HEK293 (cell line): Measurements from ENCODE around the gene ECM1.

Source experiments
- CTCF ChIP-seq: fragments of 450-650 bp; formaldehyde crosslinking; IDR thresholded peaks from 2 replicates; pipeline ENCODE4 v1.5.1; 2016; ENCODE audit warnings: missing biosample characterization, missing genetic modification characterization
- ZNF175 ChIP-seq: fragments of 450-650 bp; formaldehyde crosslinking; IDR thresholded peaks from 2 replicates; pipeline ENCODE4 v1.5.1; 2016; ENCODE audit warnings: missing biosample characterization, missing genetic modification characterization
- ZNF202 ChIP-seq: fragments of 450-650 bp; formaldehyde crosslinking; IDR thresholded peaks from 2 replicates; pipeline ENCODE4 v1.5.1; 2016; ENCODE audit warnings: missing biosample characterization, missing genetic modification characterization, borderline replicate concordance
- ZNF274 ChIP-seq, 2 experiments: fragments of 200-500 bp in 1 of 2; fragments of 450-650 bp in 1 of 2; sonication (Bioruptor generic) in 1 of 2; formaldehyde crosslinking in 1 of 2; IDR thresholded peaks; 2 replicates each; pipeline versions ENCODE4 v1.5.1 to v1.6.1; 2014 to 2016; ENCODE audit warnings: borderline replicate concordance in 1 of 2, inconsistent platforms in 1 of 2, low read length in 1 of 2, missing biosample characterization in 1 of 2, missing genetic modification characterization in 1 of 2
- ZNF394 ChIP-seq: fragments of 450-650 bp; formaldehyde crosslinking; IDR thresholded peaks from 2 replicates; pipeline ENCODE4 v1.5.1; 2016; ENCODE audit warnings: missing biosample characterization, missing genetic modification characterization, mild to moderate bottlenecking, moderate library complexity, borderline replicate concordance
- ZNF529 ChIP-seq: fragments of 450-650 bp; formaldehyde crosslinking; IDR thresholded peaks from 2 replicates; pipeline ENCODE4 v1.5.1; 2017; ENCODE audit warnings: missing genetic modification characterization, missing biosample characterization; ENCODE audit not compliant: insufficient replicate concordance
- ZNF558 ChIP-seq: fragments of 450-650 bp; formaldehyde crosslinking; IDR thresholded peaks from 2 replicates; pipeline ENCODE4 v1.5.1; 2016; ENCODE audit warnings: missing biosample characterization, missing genetic modification characterization
- ZNF677 ChIP-seq: fragments of 450-650 bp; IDR thresholded peaks from 2 replicates; pipeline ENCODE4 v1.5.0; 2018; ENCODE audit warnings: missing biosample characterization, mild to moderate bottlenecking, missing genetic modification characterization, moderate library complexity
- ZNF776 ChIP-seq: fragments of 450-650 bp; formaldehyde crosslinking; IDR thresholded peaks from 2 replicates; pipeline ENCODE4 v1.5.0; 2017; ENCODE audit warnings: missing biosample characterization, missing genetic modification characterization, borderline replicate concordance
- ZSCAN16 ChIP-seq: fragments of 450-650 bp; formaldehyde crosslinking; IDR thresholded peaks from 2 replicates; pipeline ENCODE4 v1.5.1; 2016; ENCODE audit warnings: missing biosample characterization, missing genetic modification characterization

- 0 out of 2 replicates have a peak, but pooled peaks have one; percentile 6 for TF ChIP-seq CTCF (tag by site-specific recombination)
- TF ChIP-seq ZNF274 (IDR thresholded peaks at IDR 0.05; ENCODE audit: low read length) = no peak
- TF ChIP-seq ZNF274 (tag by site-specific recombination; IDR thresholded peaks at IDR 0.05; ENCODE audit: borderline replicate concordance) = no peak
- no peak for TF ChIP-seq ZNF776 (tag by site-specific recombination)
- TF ChIP-seq ZNF677 (tag by site-specific recombination) = no peak
- TF ChIP-seq ZNF175 = no peak
- TF ChIP-seq ZNF558 (tag by site-specific recombination) = 0 out of 2 replicates have a peak, but pooled peaks have one; percentile 71
- TF ChIP-seq ZNF529 (tag by site-specific recombination) = no peak
- TF ChIP-seq ZSCAN16 (tag by site-specific recombination) = no peak
- TF ChIP-seq ZNF394 (tag by site-specific recombination) = no peak; the same call in 1 of the 2 replicates
- TF ChIP-seq ZNF202 (tag by site-specific recombination) = no peak
These were observed 8.2 kb downstream of the ECM1 start for GRCh38 chr1:150516050-150516591.
